ENCODE results near the gene IGSF8.
"Not testable (repeated sequence)": the region's sequence is repeated elsewhere in the genome, so short reads cannot be mapped to it uniquely, and the experiment has no call there.

The IGSF8 gene

DNA sequence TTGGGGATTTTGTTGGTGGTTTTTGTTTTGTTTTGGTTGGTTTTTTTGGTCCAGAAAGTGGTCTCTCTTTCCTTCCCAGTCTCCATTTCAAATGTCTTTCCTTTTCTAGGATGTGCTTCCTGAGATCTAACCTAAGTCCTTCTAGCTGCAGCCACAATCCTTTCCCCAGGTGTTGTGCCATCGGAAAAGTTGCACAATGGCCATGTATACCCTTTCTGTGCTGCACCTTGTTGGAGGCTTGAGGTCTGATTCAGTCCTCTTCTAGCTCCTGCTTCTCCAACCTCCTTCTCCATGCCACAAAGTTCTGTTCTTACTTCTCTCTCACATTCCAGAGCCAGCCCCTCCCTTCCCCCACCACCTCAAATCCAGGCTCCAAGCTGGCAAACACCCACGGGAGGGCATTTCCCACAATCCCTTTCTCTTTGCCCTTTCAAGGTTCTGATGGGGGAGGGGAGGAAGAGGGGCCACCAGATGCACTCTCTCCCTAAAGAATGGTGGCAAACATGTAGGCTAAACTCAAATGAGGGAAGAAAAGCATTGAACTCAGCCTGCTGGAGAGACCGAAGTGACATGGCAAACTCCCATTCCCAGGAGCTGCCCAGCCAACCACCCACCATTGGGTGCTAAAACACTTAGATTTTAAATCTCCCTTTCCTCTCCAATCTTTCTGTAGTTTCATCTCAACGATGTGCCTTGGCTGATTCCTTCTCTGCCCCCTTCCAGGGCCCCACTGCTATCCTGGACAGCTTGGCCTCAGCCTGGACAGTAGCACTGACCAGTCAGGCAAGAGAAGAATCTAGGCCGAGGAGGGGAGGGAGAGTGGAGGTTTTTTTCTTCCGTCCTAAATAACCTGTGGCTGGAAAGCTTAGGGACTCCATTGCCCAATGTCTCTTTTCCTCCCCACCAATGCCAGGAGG lies 31.3 kb downstream of the IGSF8 start:
- DNase-seq (ENCODE audit: low read depth in 3 of 3): no peak

DNA sequence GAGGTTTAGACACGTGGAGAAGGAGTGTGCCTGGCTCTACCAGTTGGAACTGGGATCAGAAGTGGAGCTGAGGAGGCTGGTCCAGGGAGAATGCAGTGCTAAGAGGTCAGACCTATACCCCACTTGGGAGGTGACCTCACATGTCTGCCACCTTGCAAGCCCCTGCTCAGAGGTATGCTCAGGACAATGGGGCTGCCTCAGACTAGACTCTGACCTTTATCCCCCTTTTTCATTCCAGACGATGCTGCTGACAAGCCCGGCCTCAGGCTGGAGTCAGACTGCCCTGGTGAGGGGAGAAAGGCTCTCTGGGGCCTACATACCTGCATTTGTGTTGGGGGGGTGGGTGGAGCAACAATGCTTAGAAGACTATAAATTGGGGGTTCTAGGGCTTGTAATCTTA lies 33.7 kb downstream of the IGSF8 start:
- DNase-seq (ENCODE audit: low read depth in 3 of 3): no peak

DNA sequence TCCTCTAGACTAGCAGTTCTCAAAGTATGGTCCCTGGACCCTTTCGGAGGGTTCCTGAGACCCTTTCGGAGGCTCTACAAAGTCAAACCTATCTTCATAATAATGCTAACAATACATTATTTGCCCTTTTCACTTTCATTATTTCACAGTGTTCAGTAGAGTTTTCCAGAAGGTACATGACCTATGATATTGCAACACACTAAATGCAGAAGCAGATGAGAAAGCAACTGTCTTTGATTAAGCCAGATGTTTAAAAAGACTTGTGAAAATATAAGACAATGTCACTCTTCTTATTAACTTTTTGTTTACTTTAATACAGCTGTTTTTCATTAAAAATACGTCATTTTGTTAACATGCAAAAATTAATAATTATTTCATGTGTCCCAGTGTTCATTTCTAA lies 34.3 kb downstream of the IGSF8 start:
- no peak for DNase-seq (ENCODE audit: low read depth in 3 of 3)

DNA sequence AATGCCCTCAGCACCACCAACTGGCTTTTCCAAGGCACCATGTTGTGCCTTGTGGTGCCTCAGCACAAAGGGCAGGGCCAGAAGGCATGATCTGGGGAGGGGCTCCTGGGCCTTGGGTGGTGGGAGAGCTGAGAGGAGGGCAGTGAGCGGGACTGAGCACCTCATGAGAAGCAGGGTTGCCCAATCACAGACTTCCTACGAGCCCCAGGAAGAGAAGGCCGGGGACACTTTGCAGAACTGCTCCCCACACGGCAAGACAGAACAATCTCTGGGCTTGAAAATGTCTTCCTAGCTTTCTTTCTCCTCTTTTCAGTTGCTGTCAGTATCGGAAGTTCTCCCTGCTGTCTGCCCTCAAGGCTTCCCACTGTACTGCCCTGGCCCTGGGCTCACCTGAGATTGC lies 35.2 kb downstream of the IGSF8 start:
- DNase-seq (ENCODE audit: low read depth in 3 of 3): no peak

DNA sequence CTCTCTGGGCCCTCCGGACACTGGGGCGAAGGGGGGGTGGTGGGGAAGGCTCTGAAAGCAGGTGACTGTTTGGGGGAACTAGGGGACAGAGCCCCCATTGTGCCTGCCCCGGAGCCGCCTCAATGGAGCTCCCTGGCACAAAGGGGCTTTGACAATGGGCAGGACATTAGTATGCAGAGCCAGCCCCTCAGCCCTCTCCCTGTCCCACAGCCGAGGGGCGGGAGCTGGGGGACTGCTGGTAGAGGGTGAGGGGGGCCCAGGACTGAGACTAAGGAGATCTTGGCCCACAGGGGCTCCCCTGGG lies 36.2 kb downstream of the IGSF8 start:
- DNase-seq (ENCODE audit: low read depth in 3 of 3): no peak

DNA sequence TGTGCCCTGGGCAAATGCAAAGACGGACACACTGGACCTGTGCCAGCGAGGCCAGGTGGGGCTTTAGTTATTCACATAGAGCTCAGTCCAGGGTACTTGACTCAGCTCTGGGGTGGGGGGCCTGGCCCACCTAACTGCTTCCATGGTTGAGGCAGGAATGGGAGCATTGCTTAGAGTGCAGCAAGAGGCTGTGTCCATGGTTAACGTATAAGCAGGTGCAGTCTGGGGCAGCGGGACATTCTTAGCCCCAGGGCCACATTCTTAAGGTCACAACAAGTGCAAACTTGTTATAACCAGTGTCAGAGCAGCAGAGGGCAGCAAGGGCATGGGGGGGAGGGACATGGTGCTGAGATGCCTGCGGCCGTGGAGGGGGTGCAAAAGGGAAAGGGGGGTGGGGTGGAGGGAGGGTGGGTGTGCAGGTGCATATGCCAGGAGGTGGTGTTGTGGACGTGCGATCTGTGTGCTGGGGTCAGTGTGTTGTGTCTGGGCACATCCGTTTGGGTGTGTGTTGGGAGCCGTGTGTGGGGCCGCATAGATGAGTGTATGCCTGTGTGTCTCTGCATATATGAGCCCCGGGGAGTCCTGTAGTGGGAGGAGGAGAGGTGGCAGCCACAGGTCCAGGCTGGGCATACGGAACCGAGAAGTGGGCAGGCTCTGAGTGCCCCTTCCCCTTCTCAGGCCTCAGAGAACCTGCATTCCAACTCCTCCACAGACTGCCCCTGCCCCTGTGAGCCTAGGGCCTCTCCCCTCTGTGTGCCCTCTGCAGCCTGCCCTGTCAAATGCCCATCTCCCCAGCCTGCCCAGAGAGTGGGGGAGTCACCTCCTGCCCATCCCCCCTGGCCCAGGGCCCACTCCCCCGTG lies 36.8 kb downstream of the IGSF8 start:
- no peak for DNase-seq (ENCODE audit: low read depth in 3 of 3)

DNA sequence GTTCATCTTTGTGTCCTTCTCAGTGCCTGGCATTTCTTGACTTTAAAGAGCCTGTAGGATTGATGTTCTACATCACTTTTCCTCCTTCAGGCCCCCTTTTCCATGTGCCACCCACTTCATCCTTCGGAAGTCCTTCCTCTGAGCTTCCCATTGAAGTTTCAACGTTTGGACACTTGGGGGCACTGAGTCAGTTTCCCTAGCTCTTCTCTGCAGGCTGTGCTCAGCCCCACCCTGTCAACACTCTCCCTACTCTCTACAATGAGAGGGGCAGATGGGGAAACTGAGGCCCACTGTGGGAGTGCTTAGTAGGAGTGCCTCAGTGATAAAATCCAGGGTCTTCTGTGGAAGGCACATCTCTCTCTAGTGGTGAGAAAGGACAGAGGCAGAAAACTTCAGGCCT lies 40.3 kb downstream of the IGSF8 start:
- DNase-seq (ENCODE audit: low read depth in 3 of 3): no peak

DNA sequence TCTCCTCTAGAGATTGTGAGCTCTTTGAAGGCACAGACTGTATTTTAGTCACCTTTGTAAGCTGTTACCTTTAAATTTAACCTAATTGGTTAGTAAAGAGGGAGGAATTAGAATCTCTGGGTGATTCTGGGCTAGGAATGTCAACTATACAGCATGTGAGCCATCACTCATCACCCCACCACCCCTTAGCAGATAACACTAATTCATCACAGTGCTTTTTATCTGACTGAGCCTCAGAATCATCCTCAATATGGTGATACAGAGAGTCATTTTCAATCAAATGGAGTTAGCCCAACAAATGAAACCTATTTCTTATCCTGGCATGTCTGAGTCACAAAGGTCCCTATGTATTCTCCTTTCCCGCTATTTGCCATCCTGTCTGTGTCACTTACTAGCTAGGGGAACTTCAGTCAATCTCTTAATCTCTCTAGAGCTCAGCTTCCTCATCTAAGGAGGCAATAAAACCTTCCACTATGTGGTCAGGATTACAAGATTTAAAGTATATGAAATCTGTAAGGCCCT lies 41.7 kb downstream of the IGSF8 start:
- no peak for DNase-seq (ENCODE audit: low read depth in 3 of 3)

DNA sequence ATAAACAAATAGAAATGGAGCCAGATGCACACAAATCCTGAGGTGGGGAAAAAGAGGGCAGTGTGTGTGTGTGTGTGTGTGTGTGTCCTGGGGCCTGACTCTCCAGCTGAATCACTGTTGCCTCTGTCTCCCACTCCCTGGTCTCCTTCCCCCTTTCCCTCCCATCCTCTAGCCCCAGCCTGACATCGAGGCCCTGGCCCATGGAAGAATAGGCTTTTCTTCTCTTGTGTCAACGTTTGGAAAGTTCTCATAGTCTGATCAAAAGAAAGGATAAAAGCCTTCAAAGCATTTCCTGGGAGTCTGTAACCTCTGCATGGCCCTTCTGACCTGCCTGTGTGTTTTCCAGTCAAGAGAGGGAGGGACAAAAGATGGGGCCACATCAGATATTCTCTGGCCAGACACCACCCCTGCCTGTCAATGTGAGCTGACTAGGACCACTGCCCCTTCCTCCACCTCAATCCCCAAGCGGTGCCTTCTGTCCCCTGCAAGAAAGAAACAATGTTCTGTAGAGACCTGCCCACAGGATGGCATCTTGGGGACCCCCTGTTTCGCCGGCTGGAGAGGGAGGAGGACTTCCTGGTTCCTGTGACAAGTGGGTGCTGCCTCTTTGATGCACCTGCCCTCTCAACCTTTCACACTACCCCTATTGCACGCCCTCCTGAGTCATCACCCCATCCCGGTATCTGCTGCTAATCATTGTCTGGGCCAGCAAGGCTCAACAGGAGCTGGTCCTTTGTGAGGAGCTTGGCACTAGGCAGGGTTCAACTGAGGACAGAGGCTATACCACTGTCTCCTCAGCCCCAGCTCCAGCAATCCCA lies 44.7 kb downstream of the IGSF8 start:
- DNase-seq (ENCODE audit: low read depth in 3 of 3): no peak

DNA sequence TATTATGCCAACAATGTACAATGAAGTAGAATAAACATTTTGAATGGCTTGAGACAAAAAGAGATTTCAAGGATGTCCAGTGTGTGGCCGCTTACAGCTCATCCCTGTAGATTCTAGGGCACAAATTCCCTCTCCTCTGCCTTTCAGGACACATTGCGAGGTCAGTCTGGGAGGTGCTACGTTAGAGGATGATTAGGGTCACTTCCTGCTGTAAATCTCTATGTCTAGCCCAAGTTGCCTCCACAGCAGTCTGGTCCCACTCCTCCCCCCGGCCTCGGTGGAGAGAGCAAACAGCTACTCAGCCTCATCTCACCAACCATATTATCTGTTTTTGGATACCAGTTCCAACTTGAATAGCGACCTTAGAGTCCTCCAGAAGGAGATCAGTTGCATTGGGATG lies 45.5 kb downstream of the IGSF8 start:
- DNase-seq (ENCODE audit: low read depth in 3 of 3): no peak

DNA sequence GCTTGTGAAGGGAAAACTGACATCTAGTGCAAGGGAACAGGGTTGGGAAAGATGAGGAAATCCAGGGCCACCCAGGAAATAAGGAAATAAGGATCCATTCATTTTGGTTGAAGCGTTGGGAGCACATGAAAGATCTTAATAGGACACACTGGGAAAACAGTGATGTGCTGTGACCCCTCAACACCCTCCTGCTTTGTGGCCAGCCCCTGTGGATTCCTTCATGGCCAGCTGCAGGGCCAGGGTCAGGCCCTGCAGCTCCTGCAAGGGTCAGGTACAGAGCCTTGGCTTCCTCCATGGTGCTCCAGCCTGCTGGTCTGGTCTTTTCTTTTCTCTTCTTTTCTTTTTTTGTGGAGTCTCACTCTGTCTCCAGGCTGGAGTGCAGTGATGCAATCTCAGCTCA lies 47.8 kb downstream of the IGSF8 start:
- DNase-seq (ENCODE audit: low read depth in 3 of 3): no peak

DNA sequence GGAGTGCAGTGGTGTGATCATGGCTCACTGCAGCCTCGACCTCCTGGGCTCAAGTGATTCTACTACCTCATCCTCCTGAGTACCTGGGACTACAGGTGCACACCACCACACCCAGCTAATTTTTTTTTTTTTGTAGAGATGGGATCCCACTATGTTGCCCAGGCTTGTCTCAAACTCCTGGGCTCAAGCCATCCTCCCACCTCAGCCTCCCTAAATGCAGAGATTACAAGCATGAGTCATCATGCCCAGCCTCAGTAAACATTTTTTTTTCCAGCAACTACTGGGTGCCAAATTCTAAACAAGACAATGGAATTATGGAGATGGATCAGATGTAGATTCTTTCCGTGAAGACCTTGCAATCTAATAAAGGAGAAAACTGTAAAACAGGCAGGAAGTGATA lies 48.2 kb downstream of the IGSF8 start:
- DNase-seq (ENCODE audit: low read depth in 3 of 3): not testable (repeated sequence)

DNA sequence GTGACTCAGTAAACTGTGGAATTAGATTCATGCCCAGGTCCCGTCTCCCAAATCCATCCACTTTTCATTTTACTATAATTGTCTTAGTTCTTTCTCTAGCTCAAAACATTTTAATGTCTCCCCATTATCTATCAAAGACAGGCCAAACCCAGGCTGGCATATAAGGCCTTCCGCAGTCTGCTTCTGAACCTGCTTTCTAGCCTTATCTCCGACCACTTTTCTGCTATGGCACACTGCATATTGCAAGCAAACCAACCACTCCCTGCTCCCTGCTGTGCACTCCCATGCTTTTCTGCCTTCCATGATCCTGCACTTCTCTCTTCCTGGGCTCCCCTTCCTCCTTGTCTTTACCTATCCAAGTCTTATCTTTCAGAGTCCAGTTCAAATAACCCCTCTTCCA lies 49.3 kb downstream of the IGSF8 start:
- DNase-seq (ENCODE audit: low read depth in 3 of 3): no peak

DNA sequence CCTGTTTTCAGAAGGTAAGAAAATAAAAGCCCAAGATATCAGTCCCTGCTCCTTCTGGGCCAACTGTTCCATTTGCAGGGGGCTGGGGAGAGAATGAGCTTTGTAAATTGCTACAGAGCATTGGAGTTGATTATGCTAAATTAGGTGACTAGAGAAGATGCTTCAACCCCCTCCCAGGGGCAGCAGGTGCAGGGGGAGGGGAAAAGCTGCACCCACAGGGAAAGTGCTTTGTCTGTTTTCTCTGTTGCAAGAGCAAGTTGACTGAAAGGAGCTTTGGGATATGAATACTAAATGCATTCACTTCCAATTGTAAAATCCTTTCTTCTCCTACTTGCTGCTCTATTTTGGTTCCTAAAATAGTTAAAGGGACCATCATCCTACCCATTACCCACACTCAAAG lies 50.1 kb downstream of the IGSF8 start:
- DNase-seq (ENCODE audit: low read depth in 3 of 3): no peak

DNA sequence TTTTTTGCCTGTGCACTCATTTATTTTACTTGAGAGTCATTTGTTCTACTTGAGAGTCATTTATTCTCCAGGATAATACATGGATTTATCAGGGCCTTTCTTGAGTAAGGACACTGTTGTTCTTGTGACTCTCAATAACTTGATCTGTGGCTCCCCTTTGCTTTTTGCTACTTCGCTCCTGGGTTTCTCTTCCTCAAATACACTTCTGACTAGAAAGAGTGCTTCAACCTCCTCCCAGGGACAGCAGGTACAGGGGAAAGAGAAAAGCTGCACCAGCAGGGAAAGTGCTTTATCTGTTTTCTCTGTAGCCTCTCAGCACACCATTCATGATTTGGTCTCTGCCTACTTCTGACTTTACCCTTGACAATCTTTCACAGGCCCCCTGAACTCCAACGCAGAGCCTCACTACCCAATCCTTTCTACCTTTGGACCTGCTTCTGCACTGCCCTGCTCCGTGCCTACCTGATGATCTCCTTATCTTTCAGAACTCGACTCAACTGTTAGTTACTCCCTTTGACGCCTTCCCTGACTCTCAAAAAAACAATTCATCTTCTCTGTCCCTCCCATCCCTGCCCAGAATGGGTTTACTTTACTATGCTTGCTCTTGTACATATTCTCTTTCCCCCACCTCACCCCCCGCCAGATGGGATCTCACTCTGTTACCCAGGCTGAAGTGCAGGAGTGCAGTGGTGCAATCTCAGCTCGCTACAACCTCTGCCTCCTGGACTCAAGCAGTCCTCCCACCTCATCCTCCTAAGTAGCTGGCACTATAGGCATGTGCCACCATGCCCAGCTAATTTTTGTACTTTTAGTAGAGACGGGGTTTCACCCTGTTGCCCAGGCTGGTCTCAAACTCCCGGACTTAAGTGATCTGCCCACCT lies 51.1 kb downstream of the IGSF8 start:
- DNase-seq (ENCODE audit: low read depth in 3 of 3): no peak

DNA sequence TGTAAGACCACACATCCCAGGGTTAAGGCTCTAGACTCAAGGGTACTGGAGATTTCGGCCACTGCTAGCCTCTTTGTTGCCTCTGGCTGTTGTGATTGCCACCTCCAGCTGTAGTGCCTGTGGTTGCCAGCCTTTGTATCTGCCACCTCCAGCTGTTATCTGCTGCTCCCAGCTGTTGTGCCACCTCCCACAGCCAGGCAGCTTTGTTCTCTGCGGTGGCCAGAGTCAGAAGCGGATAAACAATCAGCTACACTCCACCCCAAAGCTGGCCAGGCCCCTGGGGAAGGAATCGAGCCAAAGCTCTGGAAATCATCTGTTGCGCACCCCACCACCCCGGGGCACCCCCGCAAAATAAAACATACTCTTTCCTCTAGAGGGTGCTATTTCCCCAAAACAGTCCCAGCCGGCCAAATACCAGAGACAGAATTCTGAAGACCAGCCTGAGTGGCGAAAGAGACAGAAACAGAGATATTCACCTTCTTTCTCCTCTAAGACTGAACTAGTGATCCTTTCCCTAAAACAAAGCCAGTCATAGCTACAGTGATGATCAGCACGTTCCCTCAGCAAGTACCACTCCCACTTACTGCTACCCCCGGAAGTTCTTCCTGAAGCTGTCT lies 51.8 kb downstream of the IGSF8 start:
- no peak for DNase-seq (ENCODE audit: low read depth in 3 of 3)

DNA sequence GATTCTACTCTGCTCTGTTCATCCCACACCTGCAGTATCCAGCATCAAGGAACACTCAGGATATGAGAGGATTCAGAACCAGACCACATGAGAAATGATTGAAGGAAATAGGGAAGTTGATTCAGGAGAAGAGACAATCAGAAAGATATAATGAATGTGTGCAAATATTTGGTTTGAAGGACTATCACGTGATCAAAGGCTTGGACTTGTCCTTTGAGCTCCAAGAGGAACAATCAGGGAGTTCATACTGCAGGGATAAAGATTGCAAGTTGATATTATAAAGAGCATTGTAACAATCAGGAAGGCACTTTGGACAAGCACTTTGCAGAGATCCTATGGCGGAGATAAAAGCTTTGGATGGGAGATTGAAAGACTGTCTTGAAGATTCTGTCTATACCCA lies 52.8 kb downstream of the IGSF8 start:
- no peak for DNase-seq (ENCODE audit: low read depth in 3 of 3)

DNA sequence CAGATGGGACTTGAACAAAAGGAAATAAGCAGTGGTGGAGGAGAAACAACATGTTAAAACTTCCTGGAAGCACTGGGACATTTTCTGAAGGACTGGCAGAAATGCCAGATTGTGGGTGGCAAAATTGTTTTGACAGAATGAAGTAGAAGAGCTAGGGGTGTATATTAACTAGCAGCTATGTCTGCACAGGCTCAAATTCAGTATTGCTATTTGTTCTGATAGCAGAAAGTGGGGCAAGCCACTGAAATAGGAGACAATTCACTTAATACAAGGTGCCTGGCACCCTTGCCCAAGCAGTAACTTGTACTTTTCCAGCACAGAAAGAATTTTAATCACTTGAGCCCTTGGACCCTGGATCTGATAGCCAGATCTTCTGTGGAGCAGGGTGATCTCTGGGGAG lies 54.9 kb downstream of the IGSF8 start:
- no peak for DNase-seq (ENCODE audit: low read depth in 3 of 3)
